Measurements from ENCODE around the gene MMP21. TPM values are rescaled to one million over a fixed set of nuclear protein-coding genes. Genes with fewer than 3 reads are reported as not detected.

MMP21 gene
- total and polyA plus RNA-seq, 2 of the 13 experiments (the other 11 are each of a cell fraction or from before 2014, with no cell fraction given), result not detected

- Histone ChIP-seq H3K79me2 (ENCODE audit: insufficient read depth, low read length) (no peaks in the 10 kb centered on the region), H3K4me1 (ENCODE audit: insufficient read depth, low read length) (no peaks in the 10 kb centered on the region; the same call in 1 of the 2 replicates), H3K9ac (ENCODE audit: insufficient read depth, low read depth, low read length) (no peak overlapping the region), H3K9me3 (ENCODE audit: low read length) (no peaks in the 10 kb centered on the region), H3K36me3 (replicated peaks in 1 of 2; ENCODE audit: control insufficient read depth in 1 of 2, insufficient read depth in 2 of 2, low read length in 2 of 2) (peaks cover 18 to 92% of the 10 kb centered on the region in 2 experiments), H2AFZ (ENCODE audit: low read length) (no peak overlapping the region), H3K4me2 (ENCODE audit: low read depth, low read length) (no peak overlapping the region), H3K4me3 (replicated peaks in 1 of 3; ENCODE audit: insufficient read depth in 1 of 3, low read depth in 2 of 3, low read length in 3 of 3) (no peak overlapping the region), H3K27ac (ENCODE audit: extremely low read length, insufficient read depth, low read length) (no peak overlapping the region), H3K27me3 (ENCODE audit: control insufficient read depth in 1 of 2, insufficient read depth in 2 of 2, low read length in 2 of 2) (no peaks in the 10 kb centered on the region), H4K20me1 (ENCODE audit: insufficient read depth, low read length) (no peaks in the 10 kb centered on the region)
- no peak for ATAC-seq
- intact Hi-C loops (cut with micrococcal nuclease; ENCODE audit: unreplicated experiment) (no loop called here), in situ Hi-C loops (cut with HindIII; ENCODE audit: extremely low pct_ligation_motif_present, low pct_unique_long_range_greater_than_20kb) (no loop called here)
- BruUV-seq (replicated peaks), result no TSS peak
- ChIA-PET POLR2A (no interaction called here), CTCF (ENCODE audit: low intra/inter-chr PET ratio, low total read pairs) (no interaction called here)
- TF ChIP-seq ZNF83 (CRISPR knock-in tag; IDR thresholded peaks at IDR 0.05; ENCODE audit: borderline replicate concordance) (no peak), SP4 (CRISPR knock-in tag; IDR thresholded peaks at IDR 0.05) (no peak), AGO2 (optimal IDR thresholded peaks at IDR 0.05; ENCODE audit: low read depth, low read length) (no peak), ZNF446 (CRISPR knock-in tag; IDR thresholded peaks at IDR 0.05) (no peak), SNAPC4 (CRISPR knock-in tag; IDR thresholded peaks at IDR 0.05) (no peak), ZFP36 (IDR thresholded peaks at IDR 0.05; ENCODE audit: borderline replicate concordance, low read depth, low read length, partially characterized antibody) (no peak), SIX1 (CRISPR knock-in tag; IDR thresholded peaks at IDR 0.05; ENCODE audit: borderline replicate concordance) (no peak), NR2F2 (IDR thresholded peaks at IDR 0.05; ENCODE audit: borderline replicate concordance, low read depth) (no peak), ZXDC (CRISPR knock-in tag; IDR thresholded peaks at IDR 0.05) (no peak), RCOR2 (CRISPR knock-in tag; IDR thresholded peaks at IDR 0.05) (no peak), ZFP36L1 (CRISPR knock-in tag; IDR thresholded peaks at IDR 0.05) (no peak), ZZZ3 (CRISPR knock-in tag; IDR thresholded peaks at IDR 0.05; ENCODE audit: borderline replicate concordance) (no peak)
- TF ChIP-seq, protein P1, sequence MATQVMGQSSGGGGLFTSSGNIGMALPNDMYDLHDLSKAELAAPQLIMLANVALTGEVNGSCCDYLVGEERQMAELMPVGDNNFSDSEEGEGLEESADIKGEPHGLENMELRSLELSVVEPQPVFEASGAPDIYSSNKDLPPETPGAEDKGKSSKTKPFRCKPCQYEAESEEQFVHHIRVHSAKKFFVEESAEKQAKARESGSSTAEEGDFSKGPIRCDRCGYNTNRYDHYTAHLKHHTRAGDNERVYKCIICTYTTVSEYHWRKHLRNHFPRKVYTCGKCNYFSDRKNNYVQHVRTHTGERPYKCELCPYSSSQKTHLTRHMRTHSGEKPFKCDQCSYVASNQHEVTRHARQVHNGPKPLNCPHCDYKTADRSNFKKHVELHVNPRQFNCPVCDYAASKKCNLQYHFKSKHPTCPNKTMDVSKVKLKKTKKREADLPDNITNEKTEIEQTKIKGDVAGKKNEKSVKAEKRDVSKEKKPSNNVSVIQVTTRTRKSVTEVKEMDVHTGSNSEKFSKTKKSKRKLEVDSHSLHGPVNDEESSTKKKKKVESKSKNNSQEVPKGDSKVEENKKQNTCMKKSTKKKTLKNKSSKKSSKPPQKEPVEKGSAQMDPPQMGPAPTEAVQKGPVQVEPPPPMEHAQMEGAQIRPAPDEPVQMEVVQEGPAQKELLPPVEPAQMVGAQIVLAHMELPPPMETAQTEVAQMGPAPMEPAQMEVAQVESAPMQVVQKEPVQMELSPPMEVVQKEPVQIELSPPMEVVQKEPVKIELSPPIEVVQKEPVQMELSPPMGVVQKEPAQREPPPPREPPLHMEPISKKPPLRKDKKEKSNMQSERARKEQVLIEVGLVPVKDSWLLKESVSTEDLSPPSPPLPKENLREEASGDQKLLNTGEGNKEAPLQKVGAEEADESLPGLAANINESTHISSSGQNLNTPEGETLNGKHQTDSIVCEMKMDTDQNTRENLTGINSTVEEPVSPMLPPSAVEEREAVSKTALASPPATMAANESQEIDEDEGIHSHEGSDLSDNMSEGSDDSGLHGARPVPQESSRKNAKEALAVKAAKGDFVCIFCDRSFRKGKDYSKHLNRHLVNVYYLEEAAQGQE (IDR thresholded peaks at IDR 0.05; ENCODE audit: borderline replicate concordance in 1 of 2, low read depth in 1 of 2, low read length in 2 of 2), result no peak
- FAIRE-seq, result no peak
- WGBS (ENCODE audit: low lambda C conversion rate), result 60% methylated on average over 3 of the region's 3 CpGs
- DNase-seq (ENCODE audit: low spot score), result no peak
Measured at GRCh38 chr10:125727436-125727835, 48.2 kb downstream of the MMP21 start.
